Endothelial cell of umbilical vein (primary cell): Measurements from ENCODE around the gene PPP1R15B. TPM values are rescaled to one million over a fixed set of nuclear protein-coding genes. Genes with fewer than 3 reads are reported as not detected.

ENCODE experiments used
- BruUV-seq: library from RNA; stranded (reverse); fragments of 400-500 nt; replicated peaks from 2 replicates; lab custom pipeline; 2021; lab: Mats Ljungman, UMichigan
- CTCF ChIA-PET: fragments of 300-600, 350-600 bp; sonication (Branson Sonifier 250); formaldehyde crosslinking; loops from one replicate; lab custom pipeline; 2021; ENCODE audit warnings: antibody characterized with exemption, inconsistent platforms; lab: Charles Lee
- POLR2A ChIA-PET: fragments of 300-600, 350-600 bp; sonication (Branson Sonifier 250); formaldehyde crosslinking; loops from one replicate; lab custom pipeline; 2021; ENCODE audit warnings: antibody characterized with exemption, inconsistent platforms; lab: Charles Lee
- DNase-seq: peaks from one replicate; pipeline ENCODE4 v3.0.0-alpha.2; 2011; ENCODE audit warnings: low read depth, low spot score
- FAIRE-seq: peaks from 2 replicates; lab custom pipeline; 2011; peaks lifted over from hg19 to GRCh38; lab: Jason Lieb, UNC
- H2AFZ ChIP-seq: 2 replicates; pipeline ENCODE4 v1.6.0; 2012; ENCODE audit warnings: low read depth, low read length, control low read depth, inconsistent platforms
- H3K27ac ChIP-seq: 2 replicates; pipeline ENCODE4 v1.5.1; 2011; ENCODE audit warnings: low read depth, mild to moderate bottlenecking, control low read depth, low read length, moderate library complexity; ENCODE audit not compliant: insufficient read depth
- H3K27me3 ChIP-seq, 2 experiments: 2 replicates each; pipeline versions ENCODE4 v1.6.0 to v1.6.1; 2011; ENCODE audit warnings: low read length in 2 of 2, mixed read lengths in 1 of 2; ENCODE audit not compliant: control insufficient read depth in 2 of 2, insufficient read depth in 2 of 2
- H3K36me3 ChIP-seq, 2 experiments: 2 replicates in 1 of 2; 3 replicates in 1 of 2; pipeline ENCODE4 v1.5.1; 2011; ENCODE audit warnings: low read length in 2 of 2, mild to moderate bottlenecking in 1 of 2, moderate library complexity in 1 of 2; ENCODE audit not compliant: control insufficient read depth in 2 of 2, insufficient read depth in 2 of 2; ENCODE audit errors: extremely low read depth in 1 of 2
- H3K4me1 ChIP-seq: 3 replicates; pipeline ENCODE4 v1.5.1; 2011; ENCODE audit warnings: mild to moderate bottlenecking, low read length; ENCODE audit not compliant: control insufficient read depth, insufficient read depth; ENCODE audit errors: extremely low read depth
- H3K4me2 ChIP-seq: 2 replicates; pipeline ENCODE4 v1.6.1; 2011; ENCODE audit warnings: low read length, control low read depth, mixed read lengths; ENCODE audit not compliant: insufficient read depth
- H3K4me3 ChIP-seq, 3 experiments: fragments of 200-600 bp in 1 of 3; sonication (generic), shearing (Covaris generic) in 1 of 3; replicated peaks in 1 of 3; 2 replicates each; pipeline ENCODE4 v1.5.1; 2011 to 2016; ENCODE audit warnings: control low read depth in 3 of 3, low read length in 3 of 3, mild to moderate bottlenecking in 2 of 3, inconsistent platforms in 1 of 3, low read depth in 1 of 3, moderate library complexity in 1 of 3; ENCODE audit not compliant: insufficient read depth in 1 of 3
- H3K79me2 ChIP-seq: 2 replicates; pipeline ENCODE4 v1.6.0; 2012; ENCODE audit warnings: low read length, inconsistent platforms; ENCODE audit not compliant: control insufficient read depth, insufficient read depth
- H3K9ac ChIP-seq: replicated peaks from 2 replicates; pipeline ENCODE3; 2011; ENCODE audit warnings: low read length, control low read depth; ENCODE audit not compliant: insufficient read depth; ENCODE audit errors: extremely low read depth
- H3K9me1 ChIP-seq: replicated peaks from 3 replicates; pipeline ENCODE4 v1.6.0; 2011; ENCODE audit warnings: mild to moderate bottlenecking, low read length; ENCODE audit not compliant: control insufficient read depth, insufficient read depth; ENCODE audit errors: extremely low read depth
- H3K9me3 ChIP-seq: replicated peaks from 2 replicates; pipeline ENCODE4 v1.5.1; 2012; ENCODE audit warnings: low read length, inconsistent platforms; ENCODE audit not compliant: control insufficient read depth, insufficient read depth
- H4K20me1 ChIP-seq: replicated peaks from 2 replicates; pipeline ENCODE3; 2011; ENCODE audit warnings: mild to moderate bottlenecking, low read length; ENCODE audit not compliant: control insufficient read depth, insufficient read depth; ENCODE audit errors: extremely low read depth
- GATA2 ChIP-seq: IDR thresholded peaks from 2 replicates; pipeline ENCODE4 v1.7.0; 2011; ENCODE audit warnings: low read depth, mild to moderate bottlenecking, moderate library complexity, mixed read lengths, low read length; ENCODE audit not compliant: insufficient read length, insufficient read depth
- JUN ChIP-seq: IDR thresholded peaks from 2 replicates; pipeline ENCODE4 v1.6.1; 2011; ENCODE audit warnings: borderline replicate concordance, low read depth; ENCODE audit not compliant: insufficient read length, insufficient read depth
- POLR2A ChIP-seq: IDR thresholded peaks from 2 replicates; pipeline ENCODE4 v1.6.1; 2012; ENCODE audit warnings: low read depth, mild to moderate bottlenecking, control low read depth, low read length
- dilution Hi-C: fragments of 300-500 bp; cut with MboI; formaldehyde crosslinking; loops from one replicate; pipeline ENCODE4 v1.15.0; 2019; ENCODE audit warnings: low sequenced_read_pairs; ENCODE audit not compliant: extremely low pct_ligation_motif_present
- intact Hi-C: fragments of 100-400 bp; cut with micrococcal nuclease; formaldehyde crosslinking; loops from one replicate; pipeline ENCODE4 v1.10.0; 2022
- polyA plus RNA-seq, 4 experiments: library from polyadenylated mRNA; depleted of rRNA in 3 of 4; stranded (reverse) in 3 of 4; unstranded in 1 of 4; fragments of >200 nt; gene quantifications; 2 replicates each; pipeline versions ENCODE4 v1.2.1 to v1.2.3, GENCODE V29; 2011 to 2012; ENCODE audit warnings: missing spikeins in 1 of 4
- total RNA-seq: library from RNA; stranded (reverse); gene quantifications from 2 replicates; pipeline ENCODE4 v1.2.3, GENCODE V29; 2021
- TF ChIP-seq, protein P1 (sequence below): IDR thresholded peaks from 2 replicates; pipeline ENCODE4 v1.6.1; 2011; ENCODE audit not compliant: insufficient read depth, insufficient read length

The PPP1R15B gene
- total and polyA plus RNA-seq, 2 donors (not counting 3 experiments of a cell fraction or from before 2014, with no cell fraction given): 16.8 to 39.8 TPM

DNA sequence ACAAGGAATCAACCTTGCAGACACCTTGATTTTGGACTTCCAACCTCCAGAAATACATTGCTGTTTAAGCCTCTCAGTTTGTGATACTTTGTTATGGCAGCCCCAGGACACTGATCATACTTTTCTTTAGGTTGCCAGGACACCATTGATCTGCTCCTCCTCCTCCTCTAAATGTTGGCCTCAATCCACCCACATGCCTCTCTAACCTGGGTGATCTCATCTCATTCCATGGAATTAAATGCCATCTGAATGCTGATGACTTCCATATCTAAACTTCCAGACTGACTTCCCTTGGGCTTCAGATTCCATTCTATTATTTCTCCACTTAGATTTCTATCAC lies 7.4 kb upstream of the PPP1R15B start:
- no peak overlapping the region for H3K4me2 ChIP-seq
- peaks cover 0 to 11% of the 10 kb centered on the region in 2 experiments for H3K36me3 ChIP-seq
- intact Hi-C loops: no loop called here
- no peak overlapping the region for H3K27ac ChIP-seq
- CTCF ChIA-PET: interaction anchor here (0.9 to 1.4 kb wide), 2 partner anchors 20 to 84 kb away, joined by 3 to 5 read pairs; no protein-coding TSS in a partner anchor
- FAIRE-seq (no peak), DNase-seq (peak; percentile 46)
- no peaks in the 10 kb centered on the region for H3K79me2 ChIP-seq
- no peaks in the 10 kb centered on the region for H3K9me3 ChIP-seq
- TF ChIP-seq POLR2A (no peak), JUN (peak; percentile 27), GATA2 (no peak)
- H4K20me1 ChIP-seq: no peaks in the 10 kb centered on the region
- H3K4me3 ChIP-seq: no peak overlapping the region
- POLR2A ChIA-PET: no interaction called here
- H3K9me1 ChIP-seq: no peaks in the 10 kb centered on the region
- no TSS peak for BruUV-seq
- no peak overlapping the region for H2AFZ ChIP-seq
- peaks cover 26% of the 10 kb centered on the region for H3K4me1 ChIP-seq
- no peaks in the 10 kb centered on the region for H3K27me3 ChIP-seq
- H3K9ac ChIP-seq: no peak overlapping the region
- dilution Hi-C loops: no loop called here

DNA sequence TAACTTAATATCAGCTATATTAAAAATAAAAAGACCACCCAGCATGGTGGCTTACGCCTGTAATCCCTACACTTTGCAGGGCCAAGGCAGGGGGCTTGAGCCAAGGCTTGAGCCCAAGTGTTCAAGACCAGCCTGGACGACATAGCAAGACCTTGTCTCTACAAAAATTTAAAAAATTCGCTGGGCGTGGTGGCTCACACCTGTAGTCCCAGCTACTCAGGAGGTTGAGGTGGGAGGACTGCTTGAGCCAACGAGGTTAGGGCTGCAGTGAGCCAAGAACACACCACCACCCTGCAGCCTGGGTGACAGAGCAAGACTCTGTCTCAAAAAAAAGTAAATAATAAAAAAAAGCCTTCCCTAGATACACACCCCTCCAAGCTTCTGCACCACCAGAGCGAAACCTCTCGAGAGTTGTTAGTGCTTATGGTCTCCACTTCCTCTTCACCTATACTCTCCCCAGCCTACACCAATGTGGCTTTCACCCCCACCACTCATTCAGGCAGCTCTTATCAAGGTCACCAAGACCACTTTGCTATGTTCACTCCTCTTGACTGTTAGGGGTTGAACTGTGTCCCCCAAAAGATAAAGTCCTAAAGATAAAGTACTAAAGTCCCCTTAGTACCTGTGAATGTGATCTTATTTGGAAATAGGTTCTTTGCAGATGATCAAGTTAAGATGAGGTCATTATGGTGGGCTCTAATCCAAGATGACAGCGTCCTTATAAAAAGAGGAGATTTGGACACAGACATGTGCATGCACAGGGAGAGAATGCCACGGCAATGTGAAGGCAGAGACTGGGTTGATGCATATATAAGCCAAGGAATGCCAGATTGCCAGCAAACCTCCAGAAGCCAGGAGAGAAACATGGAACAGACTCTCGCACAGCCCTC lies 6.8 kb upstream of the PPP1R15B start:
- Histone ChIP-seq H3K4me2 (peak overlapping the region; percentile 71), H3K36me3 (peaks cover 0 to 5% of the 10 kb centered on the region in 2 experiments), H3K9me1 (no peaks in the 10 kb centered on the region), H3K9me3 (no peaks in the 10 kb centered on the region), H3K27ac (peak overlapping the region; percentile 84), H4K20me1 (no peaks in the 10 kb centered on the region), H3K27me3 (no peaks in the 10 kb centered on the region), H3K9ac (peak overlapping the region; percentile 42), H3K4me1 (peaks cover 26% of the 10 kb centered on the region), H2AFZ (no peak overlapping the region), H3K4me3 (no peak overlapping the region), H3K79me2 (no peaks in the 10 kb centered on the region)
- intact Hi-C loops (no loop called here), dilution Hi-C loops (no loop called here)
- TF ChIP-seq, protein P1, sequence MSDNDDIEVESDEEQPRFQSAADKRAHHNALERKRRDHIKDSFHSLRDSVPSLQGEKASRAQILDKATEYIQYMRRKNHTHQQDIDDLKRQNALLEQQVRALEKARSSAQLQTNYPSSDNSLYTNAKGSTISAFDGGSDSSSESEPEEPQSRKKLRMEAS: no peak
- ChIA-PET CTCF (interaction anchor here (0.9 to 2.2 kb wide), 8 partner anchors 11 to 160 kb away, joined by 3 to 46 read pairs (median 6); no protein-coding TSS in a partner anchor), POLR2A (interaction anchor here (0.9 kb wide), 1 partner anchor 76 kb away, joined by 3 read pairs; the partner anchor contains the start of gene PIK3C2B)
- BruUV-seq: no TSS peak
- DNase-seq: no peak
- FAIRE-seq: no peak
